Activated T-cell treated with anti-CD3 and anti-CD28 coated beads for 4 hours (primary cell): ENCODE results near the gene TLE3.
"Not testable (repeated sequence)": the region's sequence is repeated elsewhere in the genome, so short reads cannot be mapped to it uniquely, and the experiment has no call there.

Experiments
- DNase-seq: peaks from one replicate; pipeline ENCODE4 v3.0.0-alpha.2; 2020

Gene TLE3

DNA sequence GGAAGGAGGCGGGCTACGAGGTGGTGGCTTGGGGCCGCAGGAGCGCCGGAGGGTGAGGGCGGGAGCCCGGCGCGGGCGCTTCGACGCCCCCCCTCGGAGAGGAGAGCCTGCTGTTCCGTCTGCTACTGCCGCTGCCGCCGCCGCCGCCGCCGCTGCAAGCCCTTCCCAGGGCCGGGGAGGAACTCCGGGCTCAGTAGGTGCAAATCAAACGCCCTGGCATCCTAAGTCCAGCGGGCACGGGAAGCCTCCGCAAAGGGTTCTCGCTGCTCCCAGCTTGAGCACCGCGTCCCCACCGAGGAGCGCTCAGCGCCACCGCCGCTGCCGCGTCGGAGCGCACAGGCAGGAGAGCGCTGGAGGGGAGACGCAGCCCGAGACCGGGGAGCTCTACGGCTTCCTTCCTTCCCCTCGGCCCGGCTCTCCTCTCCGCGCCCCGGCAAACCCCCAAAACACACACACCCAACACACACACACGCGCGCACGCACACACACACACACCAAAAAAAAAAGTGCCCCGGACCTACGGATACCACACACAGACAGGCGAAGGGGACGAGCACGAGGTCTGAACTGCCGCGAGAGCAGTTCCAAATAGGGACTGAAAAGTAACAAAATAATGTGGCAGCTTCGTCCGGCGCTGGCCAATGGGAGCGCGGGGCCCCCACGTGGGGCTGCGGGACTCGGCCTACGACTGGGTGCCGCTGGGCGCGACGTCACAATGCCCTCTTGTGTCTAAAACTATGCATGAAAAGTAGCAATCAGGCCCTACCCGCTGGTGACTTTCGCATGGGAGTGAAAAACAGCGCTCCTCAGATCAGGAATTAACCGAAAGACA is at the start of gene TLE3:
Gene TLE3 (minus strand): TSS at position 597 of the 832 bp plus-strand sequence. CDS start 1,119 bp downstream, outside the sequence.
- DNase-seq, result peak; percentile 95

DNA sequence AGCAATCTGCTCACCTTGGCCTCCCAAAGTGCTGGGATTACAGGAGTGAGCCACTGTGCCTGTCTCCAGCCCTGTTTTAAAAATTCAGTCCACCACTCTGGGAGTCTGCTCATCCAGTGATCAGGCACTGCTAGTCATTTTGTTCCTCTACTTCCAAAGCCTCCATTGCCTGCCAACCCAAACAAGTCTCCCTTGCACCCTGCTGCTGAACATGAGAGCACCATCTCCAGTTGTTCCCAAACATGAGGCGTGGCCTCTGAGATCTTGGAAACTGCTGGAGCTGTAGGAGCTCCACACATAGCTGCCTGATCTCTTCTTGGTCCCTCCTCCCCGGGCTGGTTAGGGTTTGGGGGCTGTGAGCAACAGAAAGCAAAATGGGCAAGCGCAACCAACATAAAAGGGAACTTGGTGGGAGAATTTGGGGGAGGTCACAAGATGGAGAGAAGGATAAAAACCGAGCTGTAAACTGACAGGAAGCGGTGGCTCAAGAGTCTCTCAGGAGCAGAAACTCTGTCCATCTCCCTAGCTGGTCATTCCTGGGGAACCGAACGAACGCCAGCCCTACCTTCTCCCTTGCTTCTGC is 49.6 kb upstream of the TLE3 start:
- no peak for DNase-seq

DNA sequence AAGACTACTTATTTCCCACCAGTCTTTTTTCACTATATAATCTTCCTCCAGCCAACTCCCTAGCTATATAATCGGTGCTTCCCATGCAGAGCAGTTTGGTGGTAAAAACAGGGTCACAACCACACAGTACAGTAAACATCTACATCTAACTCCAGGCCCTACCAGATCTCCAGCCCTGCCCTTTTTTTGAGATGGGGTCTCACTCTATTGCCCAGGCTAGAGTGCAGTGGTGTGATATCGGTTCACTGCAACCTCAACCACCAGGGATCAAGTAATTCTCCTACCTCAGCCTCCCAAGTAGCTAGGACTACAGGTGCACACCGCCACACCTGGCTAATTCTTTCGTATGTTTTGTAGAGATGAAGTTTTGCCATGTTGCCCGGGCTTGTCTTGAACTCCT is 49.1 kb upstream of the TLE3 start:
- DNase-seq, result no peak

DNA sequence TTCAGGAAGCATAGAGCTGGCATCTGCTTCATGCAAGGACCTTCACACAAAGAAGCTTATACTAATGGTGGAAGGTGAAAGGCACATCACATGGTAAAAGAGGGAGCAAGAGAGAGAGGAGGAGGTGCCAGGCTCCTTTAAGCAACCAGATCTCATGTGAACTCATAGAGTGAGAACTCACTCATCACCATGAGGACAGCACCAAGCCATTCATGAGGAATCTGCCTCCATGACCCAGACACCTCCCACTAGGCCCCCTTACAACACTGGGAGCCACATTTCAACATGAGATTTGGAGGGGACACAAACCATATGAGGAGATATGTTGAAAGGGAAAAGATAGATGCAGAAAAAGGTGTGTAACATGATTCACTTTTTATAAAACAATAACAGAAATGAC is 48.4 kb upstream of the TLE3 start:
- no peak for DNase-seq

DNA sequence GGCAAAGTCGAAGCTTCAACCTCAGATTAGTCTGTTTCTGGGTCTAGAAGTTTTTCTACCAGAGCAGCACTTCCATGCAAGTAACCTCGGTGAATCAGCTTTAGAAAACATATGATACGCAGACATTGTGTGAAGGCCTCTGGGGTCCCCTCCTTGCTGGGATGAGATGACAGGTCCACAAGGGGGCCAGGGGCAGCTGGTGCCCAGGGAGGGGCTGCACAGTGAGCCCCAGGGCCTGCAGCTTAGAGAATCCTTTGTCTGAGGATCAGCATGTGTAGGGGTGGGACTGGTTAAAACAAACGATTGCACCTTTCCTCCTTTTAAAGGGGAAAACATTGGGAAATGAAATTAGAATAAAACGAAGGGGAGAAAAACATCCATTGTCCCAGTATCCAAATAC is 47.5 kb upstream of the TLE3 start:
- no peak for DNase-seq

DNA sequence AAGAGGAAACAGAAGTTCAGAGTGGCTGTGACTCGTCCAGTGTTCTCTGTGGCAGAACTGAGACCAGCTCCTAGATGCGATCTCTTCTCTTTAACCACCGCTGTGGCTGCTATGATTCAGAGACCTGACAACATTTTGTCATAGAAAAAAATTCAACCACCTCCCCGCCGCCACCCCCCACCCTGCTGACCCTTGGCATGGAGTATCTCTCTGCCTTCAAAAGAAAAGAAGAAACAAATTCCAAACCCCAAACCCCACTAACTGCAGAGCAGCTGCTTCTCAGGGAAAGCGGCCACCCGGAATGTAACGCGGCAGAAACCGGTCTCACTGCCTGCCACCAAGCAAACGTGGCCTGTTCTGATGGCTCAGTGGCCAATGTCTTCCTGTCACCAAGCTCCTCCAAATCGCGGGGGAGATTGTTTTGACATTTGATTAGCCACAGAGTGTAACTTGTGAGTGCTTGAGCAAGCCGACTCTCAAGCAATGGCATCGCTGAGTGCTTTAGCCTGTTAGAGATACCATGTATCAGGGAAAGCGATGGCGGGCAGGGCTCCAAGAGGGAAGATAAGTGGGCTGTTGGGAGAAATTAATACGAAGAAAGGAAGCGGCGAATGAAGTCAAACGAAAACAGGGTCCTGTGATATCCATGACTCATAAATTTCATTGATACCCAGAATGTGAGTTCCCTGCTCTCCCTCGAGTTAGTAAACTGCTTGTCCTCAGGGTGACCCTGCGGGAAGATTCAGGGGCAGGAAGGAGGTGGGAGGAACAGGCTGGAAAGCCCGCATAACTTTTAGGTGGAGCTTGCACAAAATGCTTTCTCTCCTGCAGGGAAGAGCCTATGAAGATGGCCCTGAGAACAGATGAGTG is 44.8 kb upstream of the TLE3 start:
- DNase-seq, result no peak

DNA sequence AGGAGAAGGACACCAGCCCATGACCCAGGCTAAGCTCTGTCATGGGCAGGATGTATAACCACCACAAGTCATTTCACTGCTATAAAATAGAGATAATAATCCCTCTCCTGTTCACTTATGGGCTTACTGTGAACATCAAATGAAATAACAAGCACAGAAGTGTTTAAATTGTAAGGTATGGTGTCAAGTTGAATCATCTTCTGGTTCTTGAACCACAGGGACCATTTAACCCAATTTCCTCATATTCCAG is 44.3 kb upstream of the TLE3 start:
- no peak for DNase-seq

DNA sequence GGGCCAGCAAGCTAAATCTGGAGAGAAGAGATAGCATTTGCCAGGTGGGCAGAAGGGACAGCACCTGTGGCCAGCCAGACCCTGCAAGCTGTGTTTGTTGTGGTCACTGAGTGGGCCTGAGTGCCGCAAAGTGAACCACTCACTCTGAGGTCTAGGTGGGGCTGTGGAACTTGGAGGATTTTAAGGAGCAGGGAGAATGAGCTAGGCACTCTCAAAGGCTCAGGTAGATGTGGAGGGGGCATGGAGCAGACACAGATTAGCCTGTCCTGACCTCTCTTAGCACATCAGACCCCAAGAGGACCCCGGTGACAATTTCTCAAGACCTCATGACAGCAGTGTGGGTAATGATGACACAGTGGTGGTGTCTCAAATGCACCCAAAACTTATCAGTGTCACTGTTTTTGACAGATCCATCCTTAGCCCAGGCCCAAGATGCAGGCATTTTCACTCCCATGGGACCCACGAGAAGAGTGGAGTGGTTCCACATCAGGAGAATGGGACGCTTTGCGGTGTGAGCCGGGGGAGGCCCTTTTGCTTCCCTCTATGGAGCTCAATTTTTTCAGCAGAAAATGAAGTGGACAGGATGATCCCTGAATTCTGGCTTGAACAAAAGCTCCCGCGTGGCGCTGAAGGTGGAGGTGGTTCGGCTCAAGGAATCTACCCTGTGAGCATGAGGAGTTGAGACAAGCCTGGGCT is 43.8 kb upstream of the TLE3 start:
- no peak for DNase-seq

DNA sequence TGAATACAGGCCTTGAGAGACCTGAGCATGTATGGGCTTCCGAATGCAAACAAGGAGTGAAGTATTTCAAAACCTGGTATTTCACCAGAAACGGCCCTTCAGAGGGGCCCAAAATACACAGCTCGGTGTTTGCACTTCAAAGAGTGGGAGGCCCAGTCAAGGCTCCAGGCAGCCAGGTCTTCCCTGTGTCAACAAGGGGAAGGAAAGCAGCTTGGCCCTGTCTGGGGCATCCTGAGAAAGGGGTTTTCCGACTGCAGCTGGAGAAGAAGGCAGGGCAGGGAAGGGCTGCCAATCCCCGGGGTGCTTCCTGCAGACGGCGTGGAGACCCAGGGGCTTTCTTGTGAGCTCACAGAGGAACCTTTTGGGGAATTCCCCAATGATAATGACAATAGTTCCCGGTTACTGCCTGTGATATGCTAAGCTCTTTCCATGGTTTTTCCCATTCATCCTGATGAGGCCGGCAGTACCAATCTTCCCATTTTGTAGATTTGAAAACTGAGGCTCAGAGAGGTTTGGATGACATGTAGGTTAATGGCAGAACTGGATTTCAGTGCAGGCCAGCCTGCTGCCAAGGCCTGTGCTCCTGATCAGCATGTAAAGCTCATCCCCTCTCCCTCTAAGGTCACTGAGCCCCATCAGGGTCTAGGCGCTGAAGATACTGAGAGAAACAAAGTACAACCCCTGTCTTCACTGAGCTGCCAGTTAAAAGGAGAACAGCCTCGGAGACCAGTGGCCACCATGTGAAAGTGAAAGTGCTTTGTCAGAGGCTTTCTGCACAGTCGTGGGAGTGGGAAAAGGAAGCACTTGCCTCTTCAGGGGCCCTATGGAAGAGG is 43.0 kb upstream of the TLE3 start:
- peak; percentile 13 for DNase-seq

DNA sequence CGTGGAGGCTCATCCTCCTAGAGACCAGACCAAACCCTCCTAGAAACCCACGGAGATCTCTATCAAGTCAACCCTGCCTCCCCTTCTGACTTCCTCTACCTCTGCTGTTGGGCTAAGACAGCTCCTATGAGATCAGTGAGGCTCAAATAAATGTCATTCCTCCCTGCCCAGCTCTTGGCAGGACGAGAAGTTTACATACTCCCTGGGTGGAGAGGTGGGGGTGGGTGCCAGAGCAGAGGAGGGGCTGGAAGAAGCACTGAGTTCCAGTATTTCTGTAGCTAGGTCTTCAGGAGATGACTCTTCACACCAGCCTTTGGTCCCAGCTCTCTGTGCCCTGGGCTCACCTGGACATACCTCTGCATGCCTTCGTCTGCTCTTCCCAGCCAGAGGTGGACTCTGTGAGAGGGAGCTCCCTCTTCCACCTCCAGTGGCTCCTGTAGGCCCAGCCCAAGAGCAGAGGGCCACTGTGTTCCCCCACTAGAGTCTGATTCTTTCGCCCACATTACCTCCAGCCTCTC is 42.4 kb upstream of the TLE3 start:
- no peak for DNase-seq

DNA sequence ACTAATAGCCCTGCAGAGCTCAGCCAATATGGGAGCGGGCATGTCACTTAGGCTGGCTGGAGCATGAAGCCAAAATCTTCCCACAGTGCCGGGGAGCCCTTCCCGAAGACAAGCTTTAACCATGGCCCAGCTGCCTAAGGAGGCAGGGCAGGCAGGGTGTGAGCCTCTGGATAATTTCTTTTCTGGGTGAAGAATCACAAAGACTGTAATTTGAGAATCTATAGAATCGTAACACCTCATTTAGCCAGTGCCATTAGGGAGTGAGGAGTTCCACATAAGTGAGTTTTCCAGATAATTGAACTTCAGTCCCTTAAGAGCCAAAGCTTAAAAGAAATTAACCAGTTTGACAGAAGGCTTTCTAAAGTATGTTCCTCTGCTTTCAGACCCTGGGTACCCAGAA is 40.2 kb upstream of the TLE3 start:
- DNase-seq, result no peak

DNA sequence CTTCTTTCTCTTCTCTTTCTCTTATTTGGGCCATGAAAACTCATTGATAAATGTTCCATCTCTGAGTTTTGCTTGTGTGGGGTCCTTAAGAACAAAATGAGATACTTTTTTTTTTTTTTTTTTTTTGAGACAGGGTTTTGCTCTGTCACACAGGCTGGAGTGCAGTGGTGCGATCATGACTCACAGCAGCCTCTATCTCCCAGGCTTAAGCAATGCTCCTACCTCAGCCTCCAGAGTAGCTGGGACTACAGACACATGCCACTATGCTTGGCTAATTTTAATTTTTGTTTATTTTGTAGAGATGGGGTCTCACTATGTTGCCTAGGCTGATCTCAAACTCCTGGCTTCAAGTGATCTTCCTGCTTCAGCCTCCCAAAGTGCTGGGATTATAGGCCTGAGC is 39.3 kb upstream of the TLE3 start:
- not testable (repeated sequence) for DNase-seq

DNA sequence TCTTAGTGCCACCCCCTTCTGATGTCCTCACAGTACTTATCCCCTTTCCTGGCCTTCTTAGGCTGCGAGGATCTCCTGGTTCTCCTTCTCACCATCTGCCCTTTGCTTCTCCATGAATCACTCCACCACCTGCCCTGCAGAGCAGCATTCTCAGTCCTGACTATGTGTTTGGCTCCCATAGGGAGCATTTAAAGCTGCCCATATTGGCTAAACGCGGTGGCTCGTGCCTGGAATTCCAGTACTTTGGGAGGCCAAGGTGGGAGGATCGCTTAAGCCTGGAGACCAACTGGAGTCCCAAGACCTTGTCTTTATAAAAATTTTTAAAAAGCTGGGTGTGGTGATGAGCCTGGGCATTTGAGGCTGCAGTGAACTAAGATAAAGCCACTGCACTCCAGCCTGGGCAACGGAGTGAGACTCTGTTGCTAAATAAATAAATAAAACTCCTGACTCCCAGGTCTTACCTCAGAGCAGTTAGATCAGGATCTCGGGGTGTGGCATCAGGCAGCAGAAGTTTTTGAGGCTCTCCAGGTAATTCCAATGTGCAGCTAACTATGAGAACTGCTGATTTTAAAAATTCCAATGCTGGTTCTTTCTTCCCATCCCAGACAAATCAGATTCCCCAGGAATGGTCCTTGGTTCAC is 36.2 kb upstream of the TLE3 start:
- no peak for DNase-seq

DNA sequence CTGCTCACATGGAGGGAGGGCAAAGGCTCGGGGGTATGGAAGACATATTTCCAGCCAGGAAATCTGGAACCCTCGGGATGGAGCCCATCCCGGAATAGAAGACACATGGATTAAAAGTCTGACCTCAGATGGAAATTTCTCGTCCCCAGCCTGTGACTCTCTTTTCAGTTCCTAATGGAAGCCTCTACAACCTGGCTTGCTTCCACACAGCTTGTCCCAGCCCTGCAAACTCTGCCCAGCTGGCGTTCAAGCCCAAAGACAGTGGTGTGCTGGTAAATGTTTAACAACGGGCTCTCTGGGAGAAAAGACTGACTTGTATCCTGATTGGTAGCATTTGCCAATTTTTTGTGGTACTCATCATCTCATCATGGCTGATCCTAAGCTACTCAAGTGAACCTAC is 35.6 kb upstream of the TLE3 start:
- DNase-seq, result no peak

DNA sequence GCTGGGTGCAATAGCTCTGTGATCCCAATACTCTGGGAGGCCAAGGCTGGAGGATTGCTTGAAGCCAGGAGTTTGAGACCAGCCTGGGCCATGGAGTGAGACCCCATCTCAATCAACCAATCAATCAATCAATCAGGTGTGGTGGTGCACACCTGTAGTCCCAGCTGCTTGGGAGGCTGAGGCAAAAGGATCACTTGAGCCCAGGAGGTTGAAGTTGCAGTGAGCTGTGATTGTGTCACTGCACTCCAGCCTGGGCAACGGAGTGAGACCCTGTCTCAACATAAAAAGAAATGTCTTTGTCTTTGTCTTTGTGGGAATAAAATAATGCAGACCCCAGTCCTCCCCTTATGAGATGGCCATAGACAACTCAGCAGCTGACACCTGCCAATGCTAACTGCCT is 34.9 kb upstream of the TLE3 start:
- DNase-seq, result no peak

DNA sequence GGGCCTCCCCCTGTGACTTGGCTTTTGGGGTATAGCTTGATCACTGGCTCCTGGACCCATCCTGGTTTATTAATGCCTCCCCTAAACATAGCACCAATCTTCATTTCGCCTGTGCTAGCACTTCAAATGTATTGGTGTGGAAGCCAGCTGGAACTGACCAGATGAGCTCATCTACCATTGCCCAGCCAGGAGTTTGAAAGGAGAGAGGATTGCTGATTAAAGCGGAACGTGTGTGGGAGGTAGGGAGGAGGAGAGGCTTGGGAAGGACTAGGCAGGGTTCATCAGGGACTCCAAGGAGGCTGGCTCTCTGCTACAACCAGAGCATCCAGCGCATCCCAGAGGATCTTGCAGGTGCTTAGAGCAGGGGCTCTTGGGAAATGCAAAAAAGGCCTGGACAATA is 34.4 kb upstream of the TLE3 start:
- DNase-seq, result no peak

DNA sequence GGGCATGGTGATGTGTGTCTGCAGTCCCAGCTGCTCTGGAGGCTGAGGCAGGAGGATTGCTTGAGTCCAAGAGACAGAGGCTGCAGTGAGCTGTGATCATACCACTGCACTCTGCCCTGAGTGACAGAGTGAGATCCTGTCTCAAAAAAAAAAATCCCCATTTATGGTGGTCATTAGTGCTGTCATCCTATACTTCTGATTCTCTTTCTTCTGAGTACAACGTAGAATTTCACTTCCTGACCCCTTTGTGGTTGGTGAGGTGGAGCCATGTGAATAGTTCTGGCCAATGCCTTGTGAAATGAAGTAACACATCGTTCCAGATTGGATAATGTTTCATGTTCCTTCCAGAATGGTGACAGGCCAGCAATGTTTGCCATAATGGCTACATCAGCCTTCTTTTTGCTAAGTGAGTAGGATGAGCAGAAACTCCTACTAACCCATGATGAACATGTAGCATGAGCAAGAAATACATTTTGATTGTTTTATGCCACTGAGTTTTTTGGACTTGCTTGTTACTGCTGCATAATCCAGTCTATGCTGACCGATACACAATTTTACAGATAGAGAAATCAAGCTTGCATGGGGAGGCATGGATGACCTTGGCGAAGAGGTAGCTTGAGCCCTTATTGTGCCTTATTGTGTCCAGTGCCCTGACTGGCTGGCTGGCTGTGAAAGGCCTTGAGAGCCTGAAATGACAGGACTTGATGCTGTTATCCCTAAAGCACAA is 30.9 kb upstream of the TLE3 start:
- no peak for DNase-seq

DNA sequence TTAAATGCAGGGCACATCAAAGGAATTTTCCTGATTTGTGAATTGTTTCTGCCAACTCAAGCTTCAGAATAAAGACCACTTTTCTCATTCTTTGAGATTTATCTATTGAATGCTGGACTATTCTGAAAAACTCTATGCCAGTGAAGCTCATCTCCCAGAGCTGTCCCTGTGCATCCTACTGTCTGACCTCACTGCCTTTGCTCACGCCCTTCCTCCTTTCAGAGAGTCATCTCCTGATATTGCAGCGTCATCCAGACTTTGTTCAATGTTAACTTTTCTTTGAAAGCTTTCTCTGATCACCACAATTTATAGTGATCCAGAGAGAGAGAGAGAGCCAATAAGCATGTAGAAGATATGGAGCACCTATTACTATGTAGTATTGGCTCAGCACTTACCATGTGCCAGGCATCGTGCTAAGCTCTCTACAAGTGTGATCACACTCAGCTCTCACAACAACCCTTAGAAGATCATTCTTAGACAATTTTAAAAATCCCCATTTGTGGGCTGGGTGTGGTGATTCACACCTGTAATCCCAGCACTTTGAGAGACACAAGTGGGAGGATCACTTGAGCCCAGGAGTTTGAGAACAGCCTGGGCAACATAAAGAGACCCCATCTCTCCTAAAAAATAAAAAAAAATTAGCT is 30.2 kb upstream of the TLE3 start:
- DNase-seq, result no peak

DNA sequence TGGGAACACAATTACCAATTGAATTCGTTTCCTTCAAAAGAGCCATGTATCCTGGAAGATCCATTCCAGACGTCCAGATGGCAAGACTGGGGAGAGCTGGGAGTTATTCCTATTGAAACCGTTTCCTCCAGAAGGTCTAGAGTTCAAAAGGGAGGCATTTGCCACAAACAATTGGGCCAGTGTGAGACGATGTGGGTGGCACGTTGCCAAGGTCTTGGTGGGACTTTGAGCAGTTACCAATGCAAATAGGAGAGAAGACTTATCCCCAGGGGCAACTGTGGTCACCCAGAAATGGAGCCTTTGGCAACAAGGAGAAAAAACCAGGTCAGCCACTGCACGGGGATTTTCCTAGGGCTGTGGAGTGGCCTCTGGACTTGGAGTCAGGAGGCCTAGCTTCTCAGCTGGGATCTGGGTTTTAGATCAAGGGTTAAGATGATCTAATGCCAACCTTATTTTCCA is 29.6 kb upstream of the TLE3 start:
- no peak for DNase-seq

DNA sequence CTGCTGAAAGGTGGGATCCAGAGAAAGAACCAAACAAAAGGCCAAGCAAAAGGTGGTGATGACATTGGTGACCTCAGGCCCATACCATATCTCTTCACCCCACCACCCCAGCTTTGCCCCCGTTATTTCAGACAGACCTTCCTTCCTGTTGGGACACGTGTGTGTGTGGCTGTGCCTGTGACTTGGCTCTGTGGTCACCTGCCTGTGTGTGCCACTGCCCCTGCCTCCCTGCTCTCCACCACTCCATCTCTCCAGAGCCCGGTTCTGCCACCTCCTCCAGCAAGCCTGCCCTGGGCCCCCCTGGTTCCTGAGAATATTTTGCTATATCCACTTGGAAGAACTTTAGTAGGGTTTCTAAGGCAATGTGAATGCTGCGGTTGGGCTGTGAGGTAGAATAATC is 28.6 kb upstream of the TLE3 start:
- DNase-seq, result no peak
